ENCODE data around the gene CNTNAP2. TPM values are rescaled to one million over a fixed set of nuclear protein-coding genes. Genes with fewer than 3 reads are reported as not detected.

CNTNAP2 gene
- total RNA-seq, 1 experiment from 2014 or later, result 60.0 TPM

- TF ChIP-seq EZH2 (IDR thresholded peaks at IDR 0.05; ENCODE audit: borderline replicate concordance, low read depth, low read length, poor library complexity, severe bottlenecking) (no peak), CTCF (conservative IDR thresholded peaks at IDR 0.05; ENCODE audit: low read depth, low read length) (no peak)
- H3K4me1 ChIP-seq (ENCODE audit: insufficient read depth, low read length, poor library complexity, severe bottlenecking), result no peaks in the 10 kb centered on the region
- no TSS peak for BruUV-seq (replicated peaks)
- no peak for DNase-seq (ENCODE audit: low spot score)
- intact Hi-C loops (cut with micrococcal nuclease; ENCODE audit: unreplicated experiment), result no loop called here
- ChIA-PET CTCF (no interaction called here), POLR2A (ENCODE audit: low non-redundant PET) (no interaction called here)
- no peaks in the 10 kb centered on the region for H3K27me3 ChIP-seq (replicated peaks; ENCODE audit: insufficient read depth, low read depth, low read length, poor library complexity)
- no peaks in the 10 kb centered on the region for H3K36me3 ChIP-seq (ENCODE audit: insufficient read depth, low read length, poor library complexity, severe bottlenecking)
- H3K27ac ChIP-seq (ENCODE audit: low read depth, low read length, poor library complexity, severe bottlenecking), result no peak overlapping the region
- H3K4me3 ChIP-seq (ENCODE audit: low read depth, low read length, poor library complexity, severe bottlenecking), result no peak overlapping the region
- peaks cover 3% of the 10 kb centered on the region for H3K9me3 ChIP-seq (ENCODE audit: low read depth, low read length, poor library complexity, severe bottlenecking)
Measured at GRCh38 chr7:147436718-147437117, 1320.1 kb downstream of the CNTNAP2 start.

- ChIA-PET CTCF (no interaction called here), POLR2A (ENCODE audit: low non-redundant PET) (no interaction called here)
- Histone ChIP-seq H3K36me3 (ENCODE audit: insufficient read depth, low read length, poor library complexity, severe bottlenecking) (no peaks in the 10 kb centered on the region), H3K9me3 (ENCODE audit: low read depth, low read length, poor library complexity, severe bottlenecking) (peaks cover 3% of the 10 kb centered on the region), H3K27ac (ENCODE audit: low read depth, low read length, poor library complexity, severe bottlenecking) (no peak overlapping the region), H3K4me3 (ENCODE audit: low read depth, low read length, poor library complexity, severe bottlenecking) (no peak overlapping the region), H3K4me1 (ENCODE audit: insufficient read depth, low read length, poor library complexity, severe bottlenecking) (no peaks in the 10 kb centered on the region), H3K27me3 (replicated peaks; ENCODE audit: insufficient read depth, low read depth, low read length, poor library complexity) (no peaks in the 10 kb centered on the region)
- intact Hi-C loops (cut with micrococcal nuclease; ENCODE audit: unreplicated experiment), result no loop called here
- no peak for TF ChIP-seq CTCF (conservative IDR thresholded peaks at IDR 0.05; ENCODE audit: low read depth, low read length)
- no peak for TF ChIP-seq EZH2 (IDR thresholded peaks at IDR 0.05; ENCODE audit: borderline replicate concordance, low read depth, low read length, poor library complexity, severe bottlenecking)
- BruUV-seq (replicated peaks), result no TSS peak
- no peak for DNase-seq (ENCODE audit: low spot score)
Measured at GRCh38 chr7:147438216-147438615, 1321.6 kb downstream of the CNTNAP2 start.

- POLR2A ChIA-PET (ENCODE audit: low non-redundant PET), result no interaction called here
- Histone ChIP-seq H3K27me3 (replicated peaks; ENCODE audit: insufficient read depth, low read depth, low read length, poor library complexity) (no peaks in the 10 kb centered on the region), H3K36me3 (ENCODE audit: insufficient read depth, low read length, poor library complexity, severe bottlenecking) (no peaks in the 10 kb centered on the region), H3K4me3 (ENCODE audit: low read depth, low read length, poor library complexity, severe bottlenecking) (no peak overlapping the region), H3K9me3 (ENCODE audit: low read depth, low read length, poor library complexity, severe bottlenecking) (peaks cover 3% of the 10 kb centered on the region), H3K4me1 (ENCODE audit: insufficient read depth, low read length, poor library complexity, severe bottlenecking) (no peaks in the 10 kb centered on the region), H3K27ac (ENCODE audit: low read depth, low read length, poor library complexity, severe bottlenecking) (no peak overlapping the region)
- CTCF ChIA-PET, result no interaction called here
- intact Hi-C loops (cut with micrococcal nuclease; ENCODE audit: unreplicated experiment), result no loop called here
- TF ChIP-seq EZH2 (IDR thresholded peaks at IDR 0.05; ENCODE audit: borderline replicate concordance, low read depth, low read length, poor library complexity, severe bottlenecking) (no peak), CTCF (conservative IDR thresholded peaks at IDR 0.05; ENCODE audit: low read depth, low read length) (no peak)
- BruUV-seq (replicated peaks), result no TSS peak
- no peak for DNase-seq (ENCODE audit: low spot score)
Measured at GRCh38 chr7:147443942-147444341, 1327.3 kb downstream of the CNTNAP2 start.
